Esophagus squamous epithelium (tissue), 5 donors: ENCODE data around the gene PHF21B. TPM values are rescaled to one million over a fixed set of nuclear protein-coding genes. Genes with fewer than 3 reads are reported as not detected.

Source experiments
- DNase-seq: peaks from one replicate; lab custom pipeline; 2025; lab: John Stamatoyannopoulos, UW
- H3K27ac ChIP-seq, 4 donors: fragments of 200-600 bp; sonication (generic); one replicate each; pipeline ENCODE4 v1.5.1; 2016 to 2019; ENCODE audit warnings: mild to moderate bottlenecking in 1 of 4
- H3K27me3 ChIP-seq, 4 donors: fragments of 200-600 bp; sonication (generic); 1 replicate in 3 of 4; 2 replicates in 1 of 4; pipeline versions ENCODE4 v1.5.1 to v1.6.0; 2017 to 2021; ENCODE audit warnings: antibody characterized with exemption in 1 of 4
- H3K36me3 ChIP-seq, 3 donors: fragments of 200-600 bp; sonication (generic); one replicate each; pipeline ENCODE4 v1.5.1; 2016 to 2019
- H3K4me1 ChIP-seq, 3 donors: fragments of 200-600 bp; sonication (generic); one replicate each; pipeline ENCODE4 v1.5.1; 2017 to 2019
- H3K4me3 ChIP-seq, 4 donors: fragments of 200-600 bp; sonication (generic); 1 replicate in 3 of 4; 2 replicates in 1 of 4; pipeline ENCODE4 v1.5.1; 2016 to 2019; ENCODE audit warnings: mild to moderate bottlenecking in 2 of 4, moderate library complexity in 1 of 4
- H3K9me3 ChIP-seq, 3 donors: fragments of 200-600 bp; sonication (generic); one replicate each; pipeline ENCODE4 v1.5.1; 2016 to 2019
- CTCF ChIP-seq, 6 experiments: fragments of 450-650 bp in 4 of 6; fragments of 200-600 bp in 2 of 6; sonication (generic) in 2 of 6; IDR thresholded peaks; one replicate each; pipeline ENCODE4 v1.5.1; 2016 to 2019; ENCODE audit warnings: antibody characterized with exemption in 6 of 6, mild to moderate bottlenecking in 4 of 6, moderate library complexity in 4 of 6
- POLR2A ChIP-seq, 4 donors: fragments of 450-650 bp; IDR thresholded peaks; one replicate each; pipeline ENCODE4 v1.6.1; 2017; ENCODE audit warnings: antibody characterized with exemption in 4 of 4, mild to moderate bottlenecking in 4 of 4, moderate library complexity in 3 of 4
- whole genome bisulfite sequencing, 2 donors: methylation state at CpG; one replicate each; pipeline ENCODE4 v1.1.5; 2018; 5-methylcytosine and 5-hydroxymethylcytosine counted together
- intact Hi-C: fragments of 100-400 bp; cut with DNase I; formaldehyde crosslinking; loops from one replicate; pipeline ENCODE4 v1.15.0; 2022
- total RNA-seq, 4 donors: library from RNA; depleted of rRNA; stranded (reverse); fragments of >200 nt; gene quantifications; one replicate each; pipeline ENCODE4 v1.1.0, GENCODE V29; 2016
- donor health status: DM: yes; HTN: yes; CAD: no.

The PHF21B gene
- total RNA-seq, 4 donors from 2014 or later: 0.04 to 0.19 TPM; not detected in 2

DNA sequence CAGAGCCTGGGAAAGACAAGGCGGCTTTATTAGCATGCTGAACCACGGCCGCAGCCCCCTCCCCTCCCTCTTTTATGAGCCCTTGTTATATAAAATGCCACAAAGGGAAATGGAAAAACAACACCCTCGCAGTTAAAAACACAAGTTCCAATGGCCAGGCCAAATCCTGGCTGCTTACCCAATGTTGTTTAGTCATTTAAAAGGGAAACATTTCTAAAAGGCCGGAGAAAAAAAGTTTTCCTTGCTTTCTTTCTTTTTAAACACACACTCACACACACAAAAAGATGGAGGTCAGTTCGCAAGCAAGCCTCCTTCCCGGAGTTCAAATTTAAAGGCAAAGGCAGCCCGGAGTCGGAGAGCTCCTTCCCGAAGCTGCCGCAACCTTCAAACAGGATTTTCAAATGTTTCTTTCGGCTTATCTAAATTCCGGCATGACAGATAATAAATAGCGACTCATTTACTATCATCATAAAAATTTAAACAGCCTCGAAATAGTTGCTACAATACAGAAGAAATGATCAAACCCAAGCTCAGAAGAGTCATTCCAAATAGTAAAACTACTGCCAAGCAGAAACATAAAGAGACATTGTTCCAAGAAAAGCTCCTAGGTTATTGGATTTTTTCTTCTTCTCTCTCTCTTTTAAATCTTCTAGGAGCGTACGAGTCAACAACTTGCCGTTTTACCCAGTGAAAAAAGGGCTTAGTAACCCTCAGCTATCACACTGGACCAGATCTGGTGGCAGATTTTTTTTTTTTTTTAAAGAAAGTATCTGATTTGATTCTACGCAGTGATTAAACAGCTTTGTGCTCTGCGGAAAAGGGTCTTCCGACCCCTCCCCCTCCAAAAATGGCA lies 3.5 kb downstream of the PHF21B start:
- H3K4me1 ChIP-seq: peaks cover 28 to 51% (median 34%) of the 10 kb centered on the region in 3 donors
- H3K36me3 ChIP-seq: no peaks in the 10 kb centered on the region
- H3K27ac ChIP-seq: peak overlapping the region in 3 of 4 donors; percentile 40 to 85 (median 83)
- peaks cover 6 to 93% (median 10%) of the 10 kb centered on the region in 4 donors for H3K27me3 ChIP-seq
- no peak for DNase-seq
- TF ChIP-seq POLR2A (IDR thresholded peaks at IDR 0.05): no peak
- TF ChIP-seq CTCF (IDR thresholded peaks at IDR 0.05): no peak
- intact Hi-C loops: no loop called here
- peak overlapping the region; percentile 21 to 69 (median 48) for H3K4me3 ChIP-seq
- no peaks in the 10 kb centered on the region for H3K9me3 ChIP-seq
- WGBS, 2 donors: 12 to 16% methylated on average over 20 to 21 of the region's 21 CpGs

DNA sequence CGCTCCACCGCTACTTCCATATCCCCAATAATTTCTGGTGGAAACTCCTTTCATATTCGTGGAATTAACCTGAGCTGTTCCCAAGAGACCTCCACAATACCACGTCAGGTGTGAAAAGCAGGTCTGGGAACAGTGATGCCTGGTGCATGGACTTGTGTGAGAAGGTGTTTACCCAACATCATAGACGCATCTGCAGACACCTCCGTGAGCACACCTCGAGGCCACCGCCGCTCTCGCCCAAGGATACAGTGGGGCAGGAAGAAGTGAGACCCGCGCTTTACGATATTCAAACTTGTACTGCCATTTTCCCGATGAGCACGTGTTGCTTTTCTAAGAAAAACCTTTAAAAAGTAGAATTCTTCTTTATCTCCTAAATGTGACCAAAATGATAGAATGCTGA lies 8.2 kb downstream of the PHF21B start:
- Histone ChIP-seq H3K4me1 (peaks cover 0 to 11% (median under 1%) of the 10 kb centered on the region in 3 donors), H3K9me3 (no peaks in the 10 kb centered on the region), H3K27ac (no peak overlapping the region), H3K36me3 (no peaks in the 10 kb centered on the region), H3K4me3 (no peak overlapping the region), H3K27me3 (peaks cover 0 to 51% (median 1%) of the 10 kb centered on the region in 4 donors)
- no peak for TF ChIP-seq POLR2A (IDR thresholded peaks at IDR 0.05)
- no peak for TF ChIP-seq CTCF (IDR thresholded peaks at IDR 0.05)
- intact Hi-C loops: no loop called here
- WGBS, 2 donors: 89 to 95% methylated on average over 12 to 15 of the region's 15 CpGs
- no peak for DNase-seq

- no peak for DNase-seq
- Histone ChIP-seq H3K4me1 (no peaks in the 10 kb centered on the region), H3K27me3 (peaks cover 0 to 51% (median 1%) of the 10 kb centered on the region in 4 donors), H3K9me3 (no peaks in the 10 kb centered on the region), H3K4me3 (no peak overlapping the region), H3K36me3 (no peaks in the 10 kb centered on the region), H3K27ac (no peak overlapping the region)
- TF ChIP-seq POLR2A (IDR thresholded peaks at IDR 0.05) (no peak), CTCF (IDR thresholded peaks at IDR 0.05) (no peak)
- 88 to 90% methylated on average over 14 of the region's 14 CpGs for WGBS, 2 donors
- intact Hi-C loops: no loop called here
Measured at GRCh38 chr22:45000330-45000729, 9.5 kb downstream of the PHF21B start.

DNA sequence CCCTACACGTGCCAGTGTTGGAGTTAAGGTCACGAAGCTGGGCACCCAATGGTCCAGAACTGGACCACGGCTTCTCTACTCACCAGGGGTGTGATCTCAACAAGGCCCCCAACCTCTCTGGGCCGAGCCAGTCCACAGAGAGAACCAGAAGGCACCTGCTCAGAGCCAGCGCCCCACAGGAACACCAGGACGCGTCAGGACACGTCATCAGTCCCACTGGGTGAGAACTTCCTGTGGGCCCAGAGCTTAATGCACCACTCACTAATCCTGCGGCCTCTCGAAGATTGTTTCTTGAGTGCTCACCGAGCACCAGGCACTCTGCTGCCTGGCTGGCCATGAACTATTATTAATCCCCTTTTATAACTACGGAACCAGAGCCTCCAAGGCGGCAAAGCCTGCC lies 10.1 kb downstream of the PHF21B start:
- H3K27me3 ChIP-seq: peaks cover 0 to 51% (median 1%) of the 10 kb centered on the region in 4 donors
- H3K9me3 ChIP-seq: no peaks in the 10 kb centered on the region
- no peak overlapping the region for H3K27ac ChIP-seq
- no peaks in the 10 kb centered on the region for H3K4me1 ChIP-seq
- DNase-seq: no peak
- H3K36me3 ChIP-seq: no peaks in the 10 kb centered on the region
- H3K4me3 ChIP-seq: no peak overlapping the region
- intact Hi-C loops: no loop called here
- TF ChIP-seq CTCF (IDR thresholded peaks at IDR 0.05): no peak
- TF ChIP-seq POLR2A (IDR thresholded peaks at IDR 0.05): no peak
- 64 to 73% methylated on average over 8 to 11 of the region's 13 CpGs for WGBS, 2 donors

DNA sequence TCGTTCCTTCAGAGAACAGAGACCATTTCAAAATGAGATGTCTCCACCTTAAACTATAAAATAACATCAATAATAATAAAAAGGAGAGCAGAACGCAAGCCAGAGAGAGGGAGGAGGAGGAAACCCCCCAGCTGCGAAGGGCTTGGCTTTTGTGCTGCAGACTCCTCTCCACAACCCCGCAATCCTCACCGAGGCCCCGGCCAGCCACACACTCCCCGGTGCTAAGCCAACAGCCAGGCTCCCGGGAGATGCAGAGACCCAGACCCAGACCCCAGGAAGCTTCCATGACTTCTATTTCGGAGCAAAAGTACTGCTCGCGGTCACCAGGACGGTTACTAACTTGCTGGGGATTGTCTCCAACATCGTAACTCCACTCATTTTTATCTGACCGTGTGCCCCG lies 10.6 kb downstream of the PHF21B start:
- Histone ChIP-seq H3K4me3 (no peak overlapping the region), H3K4me1 (no peaks in the 10 kb centered on the region), H3K27ac (no peak overlapping the region), H3K9me3 (no peaks in the 10 kb centered on the region), H3K27me3 (peaks cover 0 to 49% (median 0%) of the 10 kb centered on the region in 4 donors), H3K36me3 (no peaks in the 10 kb centered on the region)
- no peak for DNase-seq
- WGBS, 2 donors: 81 to 86% methylated on average over 15 of the region's 15 CpGs
- intact Hi-C loops: no loop called here
- TF ChIP-seq POLR2A (IDR thresholded peaks at IDR 0.05): no peak
- TF ChIP-seq CTCF (IDR thresholded peaks at IDR 0.05): no peak
